IMR-90 (cell line): ENCODE results near the gene ITGAE. TPM values are rescaled to one million over a fixed set of nuclear protein-coding genes. Genes with fewer than 3 reads are reported as not detected.

Experiments
- ATAC-seq: fragments of 200-7000 bp; cut with Tn5 transposase; 2 replicates; pipeline ENCODE4 v1.9.1; 2020; ENCODE audit warnings: low read depth, mild to moderate bottlenecking, moderate library complexity
- BruUV-seq: library from RNA; stranded (reverse); fragments of 400-500 nt; replicated peaks from 2 replicates; lab custom pipeline; 2021; lab: Mats Ljungman, UMichigan
- CTCF ChIA-PET: fragments of 300-600 bp; formaldehyde crosslinking; extraction: SDS; loops from one replicate; lab custom pipeline; 2021; ENCODE audit warnings: antibody characterized with exemption; lab: Yijun Ruan, JAX
- POLR2A ChIA-PET: fragments of 300-600 bp; sonication (Branson Sonifier 250); formaldehyde crosslinking; loops from one replicate; lab custom pipeline; 2022; ENCODE audit warnings: antibody characterized with exemption; ENCODE audit not compliant: unreplicated experiment; lab: Charles Lee
- DNase-seq: peaks from one replicate; pipeline ENCODE4 v3.0.0; 2013
- H2AFZ ChIP-seq: replicated peaks from 2 replicates; pipeline ENCODE3; 2013; ENCODE audit warnings: low read length, mild to moderate bottlenecking; ENCODE audit not compliant: poor library complexity
- H2AK5ac ChIP-seq: 2 replicates; pipeline ENCODE4 v1.6.1; 2013; ENCODE audit warnings: low read depth, low read length, inconsistent platforms
- H2AK9ac ChIP-seq: replicated peaks from 2 replicates; pipeline ENCODE3; 2013; ENCODE audit warnings: mild to moderate bottlenecking, low read depth, low read length, moderate library complexity; ENCODE audit not compliant: poor library complexity
- H2BK120ac ChIP-seq: 2 replicates; pipeline ENCODE4 v1.6.1; 2013; ENCODE audit warnings: low read depth, low read length, inconsistent platforms
- H2BK15ac ChIP-seq: 3 replicates; pipeline ENCODE4 v1.6.1; 2013; ENCODE audit warnings: low read depth, low read length, inconsistent platforms
- H2BK20ac ChIP-seq: 2 replicates; pipeline ENCODE4 v1.6.1; 2013; ENCODE audit warnings: low read depth, mild to moderate bottlenecking, inconsistent platforms, low read length, moderate library complexity
- H2BK5ac ChIP-seq: 2 replicates; pipeline ENCODE4 v1.6.1; 2013; ENCODE audit warnings: mild to moderate bottlenecking, low read depth, low read length, inconsistent platforms; ENCODE audit not compliant: poor library complexity, severe bottlenecking
- H3K14ac ChIP-seq: replicated peaks from 2 replicates; pipeline ENCODE4 v1.6.1; 2013; ENCODE audit warnings: low read depth, low read length, inconsistent platforms
- H3K18ac ChIP-seq: 2 replicates; pipeline ENCODE4 v1.6.1; 2013; ENCODE audit warnings: low read depth, low read length, control low read depth
- H3K23ac ChIP-seq: 2 replicates; pipeline ENCODE4 v1.6.1; 2013; ENCODE audit warnings: low read depth, low read length, inconsistent platforms
- H3K27ac ChIP-seq: 2 replicates; pipeline ENCODE4 v1.5.1; 2013; ENCODE audit warnings: mild to moderate bottlenecking, control low read depth, low read length; ENCODE audit not compliant: insufficient read depth
- H3K27me3 ChIP-seq: 2 replicates; pipeline ENCODE4 v1.6.1; 2013; ENCODE audit warnings: low read length; ENCODE audit not compliant: control insufficient read depth, insufficient read depth
- H3K36me3 ChIP-seq: 2 replicates; pipeline ENCODE4 v1.6.1; 2013; ENCODE audit warnings: low read length, mixed read lengths; ENCODE audit not compliant: control insufficient read depth, insufficient read depth
- H3K4ac ChIP-seq: 2 replicates; pipeline ENCODE4 v1.6.1; 2013; ENCODE audit warnings: low read depth, low read length, inconsistent platforms
- H3K4me1 ChIP-seq: 2 replicates; pipeline ENCODE4 v1.6.1; 2013; ENCODE audit warnings: low read length, mixed read lengths; ENCODE audit not compliant: control insufficient read depth, insufficient read depth
- H3K4me2 ChIP-seq: 2 replicates; pipeline ENCODE4 v1.6.1; 2013; ENCODE audit warnings: low read depth, mild to moderate bottlenecking, control low read depth, low read length, moderate library complexity
- H3K4me3 ChIP-seq: 2 replicates; pipeline ENCODE4 v1.5.1; 2013; ENCODE audit warnings: low read depth, mild to moderate bottlenecking, control low read depth, low read length, moderate library complexity; ENCODE audit not compliant: insufficient read depth
- H3K56ac ChIP-seq: 2 replicates; pipeline ENCODE4 v1.6.1; 2013; ENCODE audit warnings: low read length, inconsistent platforms; ENCODE audit not compliant: insufficient read depth; ENCODE audit errors: extremely low read depth
- H3K79me1 ChIP-seq, 2 experiments: 2 replicates each; pipeline ENCODE4 v1.6.1; 2013; ENCODE audit warnings: low read length in 2 of 2, inconsistent platforms in 1 of 2, low read depth in 1 of 2
- H3K9ac ChIP-seq: 2 replicates; pipeline ENCODE4 v1.6.1; 2013; ENCODE audit warnings: low read depth, low read length, control low read depth
- H3K9me1 ChIP-seq: 2 replicates; pipeline ENCODE4 v1.6.1; 2013; ENCODE audit warnings: low read length, inconsistent platforms; ENCODE audit not compliant: insufficient read depth
- H3K9me3 ChIP-seq: 2 replicates; pipeline ENCODE4 v1.6.1; 2013; ENCODE audit warnings: low read length; ENCODE audit not compliant: control insufficient read depth, insufficient read depth
- H4K20me1 ChIP-seq: 2 replicates; pipeline ENCODE4 v1.6.1; 2013; ENCODE audit warnings: low read length, inconsistent platforms; ENCODE audit not compliant: insufficient read depth
- H4K5ac ChIP-seq: 2 replicates; pipeline ENCODE4 v1.6.1; 2013; ENCODE audit warnings: mild to moderate bottlenecking, low read depth, low read length, control low read depth
- H4K8ac ChIP-seq, 2 experiments: 2 replicates each; pipeline ENCODE4 v1.6.1; 2013; ENCODE audit warnings: low read depth in 2 of 2, low read length in 2 of 2, control low read depth in 1 of 2, inconsistent platforms in 1 of 2
- H4K91ac ChIP-seq: 2 replicates; pipeline ENCODE4 v1.6.1; 2013; ENCODE audit warnings: low read depth, low read length, inconsistent platforms; ENCODE audit not compliant: insufficient read depth
- CEBPB ChIP-seq: IDR thresholded peaks from 2 replicates; pipeline ENCODE4 v1.6.1; 2012; ENCODE audit warnings: low read depth, low read length, improper control_type of control experiment
- CHD1 ChIP-seq: IDR thresholded peaks from 2 replicates; pipeline ENCODE4 v1.6.1; 2012; ENCODE audit warnings: low read depth, low read length, improper control_type of control experiment
- FOS ChIP-seq: fragments of 150-350 bp; IDR thresholded peaks from 2 replicates; pipeline ENCODE4 v1.6.1; 2016; ENCODE audit warnings: low read depth, low read length
- MAFK ChIP-seq: IDR thresholded peaks from 2 replicates; pipeline ENCODE4 v1.6.1; 2012; ENCODE audit warnings: low read depth, low read length, improper control_type of control experiment
- MAZ ChIP-seq: IDR thresholded peaks from 2 replicates; pipeline ENCODE4 v1.6.1; 2012; ENCODE audit warnings: low read depth, mild to moderate bottlenecking, low read length, improper control_type of control experiment, moderate library complexity, borderline replicate concordance
- NFE2L2 ChIP-seq: fragments of 150-350 bp; IDR thresholded peaks from 2 replicates; pipeline ENCODE4 v1.6.1; 2016; ENCODE audit warnings: low read depth, mild to moderate bottlenecking, low read length
- RAD21 ChIP-seq: IDR thresholded peaks from 2 replicates; pipeline ENCODE4 v1.6.1; 2012; ENCODE audit warnings: low read length, improper control_type of control experiment
- RCOR1 ChIP-seq: IDR thresholded peaks from 2 replicates; pipeline ENCODE4 v1.6.1; 2012; ENCODE audit warnings: mild to moderate bottlenecking, low read length, improper control_type of control experiment; ENCODE audit not compliant: insufficient replicate concordance
- RFX5 ChIP-seq: IDR thresholded peaks from 2 replicates; pipeline ENCODE4 v1.8.0; 2012; ENCODE audit warnings: low read depth, mild to moderate bottlenecking, low read length, moderate library complexity
- WGBS, 2 experiments: methylation state at CpG; one replicate each; pipeline versions ENCODE4 v1.1.5 to v1.1.7; 2013; ENCODE audit warnings: missing lambda C conversion rate in 2 of 2; ENCODE audit not compliant: insufficient read length in 1 of 2; ENCODE audit errors: extremely low coverage in 2 of 2; 5-methylcytosine and 5-hydroxymethylcytosine counted together
- dilution Hi-C: fragments of 300-500 bp; cut with HindIII; formaldehyde crosslinking; loops from one replicate; pipeline ENCODE4 v1.14.3; 2018; ENCODE audit warnings: low sequenced_read_pairs; ENCODE audit not compliant: unreplicated experiment
- in situ Hi-C: fragments of 300-500 bp; cut with MboI; formaldehyde crosslinking; loops from 3 replicates; pipeline ENCODE4 v1.14.3; 2019; ENCODE audit warnings: low sequenced_read_pairs, inconsistent platforms, mixed read lengths
- intact Hi-C: fragments of 100-400 bp; cut with micrococcal nuclease; formaldehyde crosslinking; loops from 2 replicates; pipeline ENCODE4 v1.10.0; 2022
- polyA plus RNA-seq, 3 experiments: library from polyadenylated mRNA; depleted of rRNA; stranded (reverse); fragments of >200 nt; gene quantifications; 2 replicates each; pipeline ENCODE4 v1.2.3, GENCODE V29; 2012; ENCODE audit warnings: low replicate concordance in 1 of 3
- total RNA-seq: library from RNA; depleted of rRNA; stranded (reverse); fragments of >200 nt; gene quantifications from 2 replicates; pipeline ENCODE4 v1.2.3, GENCODE V29; 2012
- TF ChIP-seq, protein P1 (sequence below): fragments of 150-350 bp; IDR thresholded peaks from 2 replicates; pipeline ENCODE4 v1.6.1; 2016; ENCODE audit warnings: low read depth, mild to moderate bottlenecking, low read length, moderate library complexity, borderline replicate concordance

Gene ITGAE
- total and polyA plus RNA-seq, 2 of the 4 experiments (the other 2 are of a cell fraction): 54.1 to 60.8 TPM

DNA sequence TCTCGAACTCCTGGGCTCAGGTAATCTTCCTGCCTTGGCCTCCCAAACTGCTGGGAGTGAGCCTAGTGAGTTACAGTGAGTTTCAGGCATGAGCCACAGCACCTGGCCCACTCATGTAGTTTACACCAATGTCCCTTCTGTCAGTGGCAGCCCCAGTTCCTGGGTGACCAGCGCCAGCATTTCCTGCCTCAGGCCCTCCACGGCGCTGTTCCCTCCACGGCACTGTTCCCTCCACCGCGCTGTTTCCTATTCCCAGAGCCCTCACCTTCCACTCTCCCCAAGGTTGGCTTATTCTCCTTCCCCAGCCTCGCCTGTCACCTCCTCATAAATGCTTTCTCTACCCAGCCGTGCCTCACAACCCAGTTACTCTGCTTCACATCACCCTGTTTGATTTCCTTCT, 32.6 kb downstream of the ITGAE start:
- H3K23ac ChIP-seq: no peak overlapping the region
- no peak overlapping the region for H3K4me2 ChIP-seq
- H3K27ac ChIP-seq: no peak overlapping the region
- no peak overlapping the region for H2BK15ac ChIP-seq
- H3K56ac ChIP-seq: no peak overlapping the region
- H2AFZ ChIP-seq: no peak overlapping the region
- TF ChIP-seq, protein P1, sequence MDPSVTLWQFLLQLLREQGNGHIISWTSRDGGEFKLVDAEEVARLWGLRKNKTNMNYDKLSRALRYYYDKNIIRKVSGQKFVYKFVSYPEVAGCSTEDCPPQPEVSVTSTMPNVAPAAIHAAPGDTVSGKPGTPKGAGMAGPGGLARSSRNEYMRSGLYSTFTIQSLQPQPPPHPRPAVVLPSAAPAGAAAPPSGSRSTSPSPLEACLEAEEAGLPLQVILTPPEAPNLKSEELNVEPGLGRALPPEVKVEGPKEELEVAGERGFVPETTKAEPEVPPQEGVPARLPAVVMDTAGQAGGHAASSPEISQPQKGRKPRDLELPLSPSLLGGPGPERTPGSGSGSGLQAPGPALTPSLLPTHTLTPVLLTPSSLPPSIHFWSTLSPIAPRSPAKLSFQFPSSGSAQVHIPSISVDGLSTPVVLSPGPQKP: no peak
- TF ChIP-seq RCOR1: no peak
- no peak for TF ChIP-seq RFX5
- TF ChIP-seq MAZ: no peak
- no peak for TF ChIP-seq FOS
- TF ChIP-seq CHD1: no peak
- TF ChIP-seq CEBPB: no peak
- TF ChIP-seq RAD21: no peak
- no peak for TF ChIP-seq MAFK
- TF ChIP-seq NFE2L2: no peak
- no peaks in the 10 kb centered on the region for H3K79me1 ChIP-seq
- no peak overlapping the region for H2BK120ac ChIP-seq
- ATAC-seq (no peak), DNase-seq (no peak)
- no peak overlapping the region for H2BK5ac ChIP-seq
- no peak overlapping the region for H3K4ac ChIP-seq
- dilution Hi-C loops (no loop called here), in situ Hi-C loops (no loop called here), intact Hi-C loops (no loop called here)
- ChIA-PET CTCF (no interaction called here), POLR2A (no interaction called here)
- H2AK5ac ChIP-seq: no peak overlapping the region
- 87% methylated on average over 8 of the region's 9 CpGs; no CpG with 5 or more reads in 1 of the 2 experiments for WGBS, 2 experiments
- H4K91ac ChIP-seq: no peak overlapping the region
- H3K4me1 ChIP-seq: peaks cover 5% of the 10 kb centered on the region; the same call in 1 of the 2 replicates
- H2AK9ac ChIP-seq: no peak overlapping the region
- H3K9me3 ChIP-seq: peaks cover 7% of the 10 kb centered on the region
- no peaks in the 10 kb centered on the region for H3K36me3 ChIP-seq
- no peak overlapping the region for H3K18ac ChIP-seq
- H3K9ac ChIP-seq: no peak overlapping the region
- H4K8ac ChIP-seq: no peak overlapping the region
- H3K9me1 ChIP-seq: no peaks in the 10 kb centered on the region; the same call in 1 of the 2 replicates
- no peaks in the 10 kb centered on the region for H4K20me1 ChIP-seq
- BruUV-seq: no TSS peak
- no peak overlapping the region for H3K4me3 ChIP-seq
- no peak overlapping the region for H3K14ac ChIP-seq
- no peak overlapping the region for H2BK20ac ChIP-seq
- no peak overlapping the region for H4K5ac ChIP-seq
- no peaks in the 10 kb centered on the region; the same call in 1 of the 2 replicates for H3K27me3 ChIP-seq
